RWPE1 (cell line): ENCODE measurements around the gene PAX9.

Source experiments
- CTCF ChIA-PET: fragments of 350-600 bp; sonication (Branson Sonifier 250); formaldehyde crosslinking; extraction: SDS; loops from one replicate; lab custom pipeline; 2021; lab: Yijun Ruan, JAX
- POLR2A ChIA-PET: fragments of 400-600 bp; formaldehyde crosslinking; extraction: SDS; loops from one replicate; lab custom pipeline; 2020; ENCODE audit warnings: antibody characterized with exemption; ENCODE audit not compliant: low non-redundant PET; lab: Yijun Ruan, JAX
- DNase-seq: peaks from one replicate; pipeline ENCODE4 v3.0.0; 2012; ENCODE audit warnings: low spot score
- H3K27ac ChIP-seq: fragments of 450-650 bp; 2 replicates; pipeline ENCODE4 v1.5.1; 2017
- TF ChIP-seq, protein P1 (sequence below): fragments of 450-650 bp; conservative IDR thresholded peaks from 2 replicates; pipeline ENCODE4 v1.5.1; 2017; ENCODE audit warnings: low read depth, mild to moderate bottlenecking

PAX9 gene

DNA sequence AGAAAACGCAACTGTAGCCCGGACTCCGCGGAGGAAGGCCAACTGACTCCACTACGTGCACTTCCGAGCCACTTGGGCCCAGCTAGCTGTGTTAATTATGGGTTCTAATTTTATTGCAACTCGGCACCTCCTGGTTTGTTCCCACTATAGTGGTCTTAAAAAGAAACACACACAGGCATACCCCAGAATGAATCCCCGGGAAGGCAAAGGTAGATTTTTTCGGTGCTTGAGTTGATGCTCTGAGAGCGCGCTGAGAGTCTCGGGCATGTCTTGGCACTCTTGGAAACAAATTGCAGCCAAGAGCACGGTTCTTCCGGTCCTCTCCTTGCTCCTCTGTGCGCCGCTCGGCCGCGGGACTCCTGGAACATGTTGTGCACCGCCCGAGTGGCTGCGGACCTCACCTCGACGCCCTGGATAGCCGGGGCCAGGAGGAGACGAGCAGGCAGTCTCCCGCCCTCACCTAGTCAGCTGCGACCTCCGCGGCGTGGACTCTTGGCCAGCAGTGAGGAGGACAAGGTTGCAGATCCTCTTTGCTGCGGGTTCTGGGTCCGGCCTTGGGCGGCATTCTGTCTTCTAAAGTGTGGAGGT, 6.8 kb upstream of the PAX9 start:
- POLR2A ChIA-PET, result no interaction called here
- TF ChIP-seq, protein P1, sequence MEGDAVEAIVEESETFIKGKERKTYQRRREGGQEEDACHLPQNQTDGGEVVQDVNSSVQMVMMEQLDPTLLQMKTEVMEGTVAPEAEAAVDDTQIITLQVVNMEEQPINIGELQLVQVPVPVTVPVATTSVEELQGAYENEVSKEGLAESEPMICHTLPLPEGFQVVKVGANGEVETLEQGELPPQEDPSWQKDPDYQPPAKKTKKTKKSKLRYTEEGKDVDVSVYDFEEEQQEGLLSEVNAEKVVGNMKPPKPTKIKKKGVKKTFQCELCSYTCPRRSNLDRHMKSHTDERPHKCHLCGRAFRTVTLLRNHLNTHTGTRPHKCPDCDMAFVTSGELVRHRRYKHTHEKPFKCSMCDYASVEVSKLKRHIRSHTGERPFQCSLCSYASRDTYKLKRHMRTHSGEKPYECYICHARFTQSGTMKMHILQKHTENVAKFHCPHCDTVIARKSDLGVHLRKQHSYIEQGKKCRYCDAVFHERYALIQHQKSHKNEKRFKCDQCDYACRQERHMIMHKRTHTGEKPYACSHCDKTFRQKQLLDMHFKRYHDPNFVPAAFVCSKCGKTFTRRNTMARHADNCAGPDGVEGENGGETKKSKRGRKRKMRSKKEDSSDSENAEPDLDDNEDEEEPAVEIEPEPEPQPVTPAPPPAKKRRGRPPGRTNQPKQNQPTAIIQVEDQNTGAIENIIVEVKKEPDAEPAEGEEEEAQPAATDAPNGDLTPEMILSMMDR, result no peak
- H3K27ac ChIP-seq, result no peak overlapping the region
- no peak for DNase-seq
- CTCF ChIA-PET, result no interaction called here

DNA sequence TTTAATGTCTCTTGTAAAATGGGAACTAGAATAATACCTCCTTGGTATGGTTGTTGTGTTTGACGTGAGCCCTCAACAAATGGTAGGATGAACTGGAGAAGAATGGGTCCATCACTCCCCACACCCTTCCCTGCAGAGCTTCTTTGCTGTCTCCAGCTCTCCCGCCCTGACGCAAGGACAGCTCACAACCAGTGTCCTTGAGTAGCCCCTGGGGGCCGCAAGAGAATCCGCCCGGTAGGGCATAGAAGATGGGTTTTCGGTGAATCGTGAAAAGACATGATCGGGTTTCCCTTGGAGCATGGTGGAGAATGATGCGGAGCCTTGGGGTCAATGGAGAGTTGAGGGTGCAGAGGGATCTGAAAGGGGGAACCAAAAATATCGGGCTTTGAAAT, 6.1 kb upstream of the PAX9 start:
- TF ChIP-seq, protein P1, result no peak
- ChIA-PET POLR2A (no interaction called here), CTCF (interaction anchor here (0.7 kb wide), 1 partner anchor 287 kb away, joined by 3 read pairs; no protein-coding TSS in a partner anchor)
- DNase-seq, result no peak
- no peak overlapping the region for H3K27ac ChIP-seq

DNA sequence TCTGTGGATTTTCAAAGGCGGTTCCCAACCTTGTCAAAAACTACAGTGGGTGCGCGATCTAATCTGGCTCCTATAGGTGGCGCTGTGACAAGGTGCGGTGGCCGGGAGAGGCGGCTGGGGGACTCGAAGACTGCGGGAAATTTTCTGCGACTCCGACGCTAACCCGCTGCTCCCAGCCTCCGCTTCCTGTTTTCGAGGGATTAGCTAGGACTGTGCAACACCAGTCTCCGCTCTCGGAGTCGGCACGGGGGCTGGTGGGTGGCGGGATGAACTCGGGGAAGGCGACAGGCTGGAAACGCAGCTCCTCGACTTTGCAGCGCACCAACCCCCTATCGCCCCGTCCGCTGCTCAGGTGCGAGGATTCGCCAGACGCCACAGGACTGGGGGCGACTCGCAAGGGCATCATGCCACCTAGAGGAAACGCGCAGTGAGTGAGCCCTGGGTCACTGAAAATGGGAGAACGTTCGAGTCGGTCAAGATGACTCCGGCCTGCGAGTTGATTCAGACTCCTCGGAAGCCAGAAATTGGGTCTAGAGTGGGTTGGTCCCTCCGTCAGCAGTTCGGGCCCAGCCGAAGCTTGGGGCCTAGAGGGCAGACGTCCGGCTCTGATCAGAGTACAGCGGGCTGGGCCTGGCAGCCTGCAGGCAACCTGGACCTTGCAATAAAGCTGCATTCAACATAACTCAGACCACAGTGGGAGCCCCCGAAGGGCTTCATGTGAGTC, 5.5 kb upstream of the PAX9 start:
- no peak overlapping the region for H3K27ac ChIP-seq
- DNase-seq, result peak; percentile 36
- POLR2A ChIA-PET, result no interaction called here
- TF ChIP-seq, protein P1, result peak; percentile 46
- CTCF ChIA-PET, result interaction anchor here (0.5 to 1.0 kb wide), 7 partner anchors 13 to 514 kb away, joined by 3 to 5 read pairs (median 3); no protein-coding TSS in a partner anchor

DNA sequence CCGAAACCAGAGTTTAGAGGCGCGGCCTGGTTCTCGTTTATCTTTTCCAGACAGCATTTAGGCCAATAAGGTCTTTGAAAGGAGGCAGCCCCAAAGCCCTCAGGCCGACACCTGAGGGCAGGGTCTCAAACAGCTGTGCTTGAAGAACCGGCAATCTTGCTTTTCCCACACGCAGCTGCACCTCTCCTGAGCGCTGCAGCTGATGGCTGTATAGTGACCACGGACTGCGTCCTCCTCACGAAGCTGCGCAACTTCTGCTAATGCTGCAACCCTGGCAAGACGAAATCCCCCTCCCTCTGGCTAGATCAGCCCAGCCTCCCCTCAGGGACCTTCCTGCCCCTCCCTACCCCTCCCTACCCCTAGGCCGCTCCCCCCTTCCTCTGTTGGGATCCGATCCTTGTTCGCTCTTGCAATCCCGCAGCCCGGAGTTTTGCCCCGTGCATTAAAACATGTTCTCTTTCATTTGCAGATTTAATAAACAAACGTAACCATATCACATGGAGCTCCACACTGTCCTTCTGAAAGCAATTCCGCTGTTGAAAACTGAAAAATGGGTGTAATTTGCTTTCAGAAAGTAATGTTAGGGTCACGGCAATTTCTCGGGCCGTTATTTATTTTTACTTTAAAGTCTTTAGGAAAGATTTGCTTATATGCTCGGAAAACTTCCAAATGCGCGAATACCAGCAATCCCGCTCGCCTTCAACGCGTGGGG, 4.8 kb upstream of the PAX9 start:
- CTCF ChIA-PET, result interaction anchor here (0.5 to 1.3 kb wide), 7 partner anchors 9 to 514 kb away, joined by 3 to 5 read pairs (median 4); no protein-coding TSS in a partner anchor
- no peak overlapping the region for H3K27ac ChIP-seq
- POLR2A ChIA-PET, result interaction anchor here (0.5 kb wide), 1 partner anchor 75 kb away, joined by 3 read pairs; no protein-coding TSS in a partner anchor
- no peak for DNase-seq
- TF ChIP-seq, protein P1, result no peak

DNA sequence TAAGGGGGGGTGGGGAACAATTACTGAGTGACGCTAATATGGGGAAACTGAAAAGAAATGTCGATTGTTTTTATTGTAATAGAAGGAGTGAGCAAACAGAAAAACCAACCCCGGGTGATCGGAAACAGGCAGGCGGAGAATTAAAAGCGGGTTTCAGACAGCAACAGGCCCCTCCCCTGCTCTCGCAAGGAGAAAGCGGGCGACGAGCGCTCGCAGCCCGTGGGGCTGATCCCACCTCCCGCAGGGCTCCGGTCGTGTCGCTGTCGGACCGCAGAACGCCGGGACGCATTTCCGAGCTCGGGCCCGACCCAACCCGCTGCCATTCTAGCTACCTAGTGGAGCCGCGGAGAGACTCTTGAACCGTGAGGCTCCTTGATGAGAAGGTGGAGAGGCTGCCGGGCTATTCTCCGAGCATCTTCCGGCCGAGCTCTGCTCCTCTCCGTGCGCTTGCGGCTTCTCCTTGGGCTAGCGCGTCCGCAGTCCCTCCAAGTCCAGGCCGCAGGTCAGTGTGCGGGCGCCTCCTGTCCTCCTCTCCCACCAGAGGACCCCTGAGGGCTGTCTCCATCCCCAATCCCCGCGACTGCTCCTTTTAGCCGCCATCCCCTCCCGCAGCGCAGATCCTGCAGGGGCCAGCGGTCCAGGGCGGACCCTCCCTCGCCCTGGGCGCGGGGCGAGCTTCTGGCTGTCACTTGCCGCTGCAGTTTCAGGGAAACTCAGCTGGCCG, 4.1 kb upstream of the PAX9 start:
- ChIA-PET CTCF (interaction anchor here (0.6 to 1.3 kb wide), 4 partner anchors 10 to 303 kb away, joined by 3 to 6 read pairs (median 4); no protein-coding TSS in a partner anchor), POLR2A (interaction anchor here (0.5 kb wide), 1 partner anchor 75 kb away, joined by 3 read pairs; no protein-coding TSS in a partner anchor)
- no peak overlapping the region for H3K27ac ChIP-seq
- DNase-seq, result no peak
- TF ChIP-seq, protein P1, result no peak
